DOHH2 (cell line): Measurements from ENCODE around the gene PEX6.

Experiments
- H3F3A ChIP-seq: fragments of 200-600 bp; sonication (generic), shearing (Covaris generic); 2 replicates; pipeline ENCODE4 v1.6.0; 2016; ENCODE audit warnings: antibody characterized with exemption, mild to moderate bottlenecking; ENCODE audit not compliant: control insufficient read depth, insufficient read depth
- H3K27ac ChIP-seq: fragments of 200-600 bp; sonication (generic); 2 replicates; pipeline ENCODE4 v1.5.1; 2014; ENCODE audit warnings: low read depth, mild to moderate bottlenecking, low read length, moderate library complexity
- H3K27me3 ChIP-seq: fragments of 200-600 bp; sonication (generic); 2 replicates; pipeline ENCODE4 v1.6.1; 2014; ENCODE audit warnings: mild to moderate bottlenecking, low read length, mixed read lengths; ENCODE audit not compliant: control insufficient read depth
- H3K36me3 ChIP-seq: fragments of 200-600 bp; sonication (generic); 2 replicates; pipeline ENCODE4 v1.6.1; 2014; ENCODE audit warnings: mild to moderate bottlenecking, low read length, moderate library complexity, mixed read lengths; ENCODE audit not compliant: control insufficient read depth
- H3K4me1 ChIP-seq: fragments of 200-600 bp; sonication (generic); 2 replicates; pipeline ENCODE4 v1.6.1; 2014; ENCODE audit warnings: mild to moderate bottlenecking, low read length, mixed read lengths; ENCODE audit not compliant: control insufficient read depth
- H3K4me2 ChIP-seq: fragments of 200-600 bp; sonication (generic); 2 replicates; pipeline ENCODE4 v1.6.0; 2014; ENCODE audit warnings: mild to moderate bottlenecking, low read length, moderate library complexity
- H3K4me3 ChIP-seq: fragments of 200-600 bp; sonication (generic); 2 replicates; pipeline ENCODE4 v1.5.1; 2014; ENCODE audit warnings: mild to moderate bottlenecking, low read length, mixed read lengths
- H3K79me2 ChIP-seq: fragments of 200-600 bp; sonication (generic); 2 replicates; pipeline ENCODE4 v1.6.1; 2014; ENCODE audit warnings: mild to moderate bottlenecking, low read length, mixed read lengths; ENCODE audit not compliant: control insufficient read depth
- H3K9me2 ChIP-seq: fragments of 200-600 bp; sonication (generic); replicated peaks from 2 replicates; pipeline ENCODE4 v1.6.1; 2014; ENCODE audit warnings: mild to moderate bottlenecking, low read length, mixed read lengths; ENCODE audit not compliant: control insufficient read depth
- H3K9me3 ChIP-seq: fragments of 200-600 bp; sonication (generic); 2 replicates; pipeline ENCODE4 v1.6.1; 2014; ENCODE audit warnings: antibody characterized with exemption, low read length, mixed read lengths; ENCODE audit not compliant: control insufficient read depth, insufficient read depth
- H4K20me1 ChIP-seq: fragments of 200-600 bp; sonication (generic); 2 replicates; pipeline ENCODE4 v1.6.0; 2014; ENCODE audit warnings: low read depth, mild to moderate bottlenecking, antibody characterized with exemption, low read length, moderate library complexity; ENCODE audit not compliant: control insufficient read depth, insufficient read depth
- EZH2phosphoT487 ChIP-seq: fragments of 200-600 bp; sonication (generic); IDR thresholded peaks from 2 replicates; pipeline ENCODE4 v1.6.1; 2017; ENCODE audit warnings: borderline replicate concordance, mild to moderate bottlenecking, antibody characterized with exemption, low read length, moderate library complexity, mixed read lengths
- TF ChIP-seq, protein P1 (sequence below): fragments of 200-600 bp; sonication (generic); IDR thresholded peaks from one replicate; pipeline ENCODE4 v1.5.1; 2014; ENCODE audit warnings: antibody characterized with exemption, mild to moderate bottlenecking, low read depth, low read length; ENCODE audit not compliant: poor library complexity, severe bottlenecking

PEX6 gene

DNA sequence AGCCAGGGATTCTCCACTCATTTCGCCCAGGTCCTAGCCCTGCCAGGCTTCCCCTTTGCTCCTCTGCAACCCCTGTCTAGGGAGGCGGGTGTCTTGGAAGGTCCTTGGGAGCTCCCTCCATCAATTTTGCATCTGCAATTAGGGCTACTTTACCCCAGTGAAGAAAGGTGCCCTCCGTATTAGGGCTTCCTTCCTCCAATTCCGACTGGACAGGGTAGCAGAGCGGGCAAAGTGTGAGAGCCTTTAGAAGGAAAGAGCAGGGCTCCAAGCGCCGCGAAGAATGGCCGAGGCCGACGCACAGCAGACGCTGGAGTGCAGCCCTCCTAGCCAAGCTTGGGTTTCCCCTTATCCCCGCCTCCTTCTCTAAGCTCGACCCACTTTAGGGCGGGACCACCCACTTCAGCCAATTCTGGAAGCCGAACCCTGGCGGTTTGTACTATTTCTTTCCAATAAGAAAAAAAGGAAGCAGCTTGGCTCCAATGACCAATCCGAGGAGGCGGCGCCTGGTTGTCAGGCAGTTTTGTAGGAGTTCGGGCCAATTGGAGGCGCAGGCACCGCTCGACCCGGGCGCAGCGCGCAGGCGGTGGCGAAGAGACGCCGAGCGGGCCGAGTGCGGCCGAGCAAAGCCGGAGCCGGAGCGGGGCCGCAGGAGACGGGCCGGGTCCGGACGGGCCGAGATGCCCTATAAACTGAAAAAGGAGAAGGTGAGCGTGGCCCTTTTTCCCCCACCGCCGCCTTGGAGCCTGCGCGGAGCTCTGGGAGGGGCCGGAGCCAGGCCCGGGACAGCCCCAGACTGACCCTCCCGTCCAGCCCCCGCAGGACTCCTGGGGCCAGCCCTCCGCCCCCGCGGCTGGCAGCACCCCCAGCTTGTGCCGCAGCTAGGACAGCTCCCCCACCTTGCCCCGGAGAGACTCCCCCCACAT, 5.3 kb upstream of the PEX6 start, which contains the start of gene PPP2R5D:
TSS of gene PPP2R5D (plus strand) at position 570 of the 923 bp plus-strand sequence. CDS start at position 678, 108 bp downstream.
- peak within 1 kb of the TSS; percentile 89 for H3K4me3 ChIP-seq
- H3K36me3 ChIP-seq, result peaks cover 3% of the 10 kb centered on the region; the same call in 1 of the 2 replicates
- TF ChIP-seq, protein P1, sequence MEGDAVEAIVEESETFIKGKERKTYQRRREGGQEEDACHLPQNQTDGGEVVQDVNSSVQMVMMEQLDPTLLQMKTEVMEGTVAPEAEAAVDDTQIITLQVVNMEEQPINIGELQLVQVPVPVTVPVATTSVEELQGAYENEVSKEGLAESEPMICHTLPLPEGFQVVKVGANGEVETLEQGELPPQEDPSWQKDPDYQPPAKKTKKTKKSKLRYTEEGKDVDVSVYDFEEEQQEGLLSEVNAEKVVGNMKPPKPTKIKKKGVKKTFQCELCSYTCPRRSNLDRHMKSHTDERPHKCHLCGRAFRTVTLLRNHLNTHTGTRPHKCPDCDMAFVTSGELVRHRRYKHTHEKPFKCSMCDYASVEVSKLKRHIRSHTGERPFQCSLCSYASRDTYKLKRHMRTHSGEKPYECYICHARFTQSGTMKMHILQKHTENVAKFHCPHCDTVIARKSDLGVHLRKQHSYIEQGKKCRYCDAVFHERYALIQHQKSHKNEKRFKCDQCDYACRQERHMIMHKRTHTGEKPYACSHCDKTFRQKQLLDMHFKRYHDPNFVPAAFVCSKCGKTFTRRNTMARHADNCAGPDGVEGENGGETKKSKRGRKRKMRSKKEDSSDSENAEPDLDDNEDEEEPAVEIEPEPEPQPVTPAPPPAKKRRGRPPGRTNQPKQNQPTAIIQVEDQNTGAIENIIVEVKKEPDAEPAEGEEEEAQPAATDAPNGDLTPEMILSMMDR, result no peak
- no peak for TF ChIP-seq EZH2phosphoT487
- H3K9me3 ChIP-seq, result no peaks in the 10 kb centered on the region
- peaks cover 4% of the 10 kb centered on the region; the same call in 1 of the 2 replicates for H3F3A ChIP-seq
- H3K4me2 ChIP-seq, result peak within 1 kb of the TSS; percentile 99
- H3K9me2 ChIP-seq, result no peaks in the 10 kb centered on the region
- peaks cover 37% of the 10 kb centered on the region for H3K79me2 ChIP-seq
- peak within 1 kb of the TSS; percentile 22; the same call in 1 of the 2 replicates for H3K27ac ChIP-seq
- H3K4me1 ChIP-seq, result peaks cover 31% of the 10 kb centered on the region
- no peaks in the 10 kb centered on the region for H3K27me3 ChIP-seq
- no peaks in the 10 kb centered on the region for H4K20me1 ChIP-seq

DNA sequence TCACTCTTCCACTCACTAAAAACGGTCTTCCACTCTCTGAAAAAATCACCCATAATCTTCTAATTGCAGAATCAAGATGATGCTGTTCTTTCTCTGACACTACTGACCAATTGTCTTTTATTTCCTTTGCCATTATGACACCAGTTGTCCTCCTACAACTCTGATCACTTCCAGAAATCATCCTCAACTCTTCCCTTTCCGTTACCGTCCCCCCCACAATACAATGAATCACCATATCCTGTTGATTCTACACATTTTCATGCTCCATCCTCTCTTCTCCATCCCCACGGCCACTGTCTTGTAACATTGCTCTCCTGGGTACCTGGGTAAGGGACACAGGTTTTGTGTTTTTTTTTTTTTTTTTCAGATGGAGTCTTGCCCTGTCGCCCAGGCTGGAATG, 2.9 kb upstream of the PEX6 start:
- H3F3A ChIP-seq, result peaks cover 4% of the 10 kb centered on the region; the same call in 1 of the 2 replicates
- peaks cover 45% of the 10 kb centered on the region for H3K4me1 ChIP-seq
- TF ChIP-seq, protein P1, result no peak
- TF ChIP-seq EZH2phosphoT487, result no peak
- no peaks in the 10 kb centered on the region for H3K27me3 ChIP-seq
- no peak overlapping the region for H3K4me2 ChIP-seq
- peaks cover 52% of the 10 kb centered on the region for H3K79me2 ChIP-seq
- H3K36me3 ChIP-seq, result peaks cover 18% of the 10 kb centered on the region
- H3K9me2 ChIP-seq, result no peaks in the 10 kb centered on the region
- no peaks in the 10 kb centered on the region for H3K9me3 ChIP-seq
- no peak overlapping the region for H3K4me3 ChIP-seq
- no peak overlapping the region for H3K27ac ChIP-seq
- H4K20me1 ChIP-seq, result no peaks in the 10 kb centered on the region

DNA sequence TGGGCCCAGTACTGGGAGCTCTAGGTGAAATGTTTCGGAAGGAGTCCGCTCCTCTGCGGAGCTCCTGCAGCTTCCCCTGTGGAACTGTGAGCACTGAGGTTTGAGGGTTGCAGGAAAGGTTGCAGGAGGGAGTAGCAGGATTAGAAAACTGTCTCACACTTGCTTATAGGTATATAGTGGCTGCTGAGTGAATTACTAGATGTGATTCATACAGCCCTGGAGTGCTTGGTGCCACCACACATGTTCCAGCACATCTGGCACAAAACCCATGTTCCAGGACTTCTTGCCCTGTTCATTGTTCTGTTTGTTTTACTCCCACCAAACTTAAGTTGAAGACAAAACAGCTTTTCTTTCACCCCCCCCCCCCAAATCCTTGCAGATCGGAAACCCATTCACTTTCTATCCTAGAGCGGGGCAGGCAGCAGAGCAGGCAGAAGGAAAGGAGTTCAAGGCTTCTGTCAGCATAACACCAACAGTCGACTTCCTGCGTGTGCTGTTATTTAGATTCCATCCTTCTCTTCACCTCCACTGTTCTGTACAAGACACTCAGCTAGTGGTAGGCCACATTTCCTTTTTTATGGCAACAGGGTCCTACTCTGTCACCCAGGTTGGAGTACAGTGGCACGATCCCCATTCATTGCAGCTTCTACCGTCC, 669 bp upstream of the PEX6 start:
- H3K4me3 ChIP-seq, result peak overlapping the region; percentile 78
- peaks cover 32% of the 10 kb centered on the region for H3K36me3 ChIP-seq
- peaks cover 55% of the 10 kb centered on the region for H3K79me2 ChIP-seq
- no peak for TF ChIP-seq EZH2phosphoT487
- TF ChIP-seq, protein P1, result no peak
- peak overlapping the region; percentile 90 for H3K4me2 ChIP-seq
- H3K9me3 ChIP-seq, result no peaks in the 10 kb centered on the region
- H3F3A ChIP-seq, result peaks cover 7% of the 10 kb centered on the region; the same call in 1 of the 2 replicates
- H3K9me2 ChIP-seq, result no peaks in the 10 kb centered on the region
- peaks cover 41% of the 10 kb centered on the region for H3K4me1 ChIP-seq
- peaks cover 6% of the 10 kb centered on the region; the same call in 1 of the 2 replicates for H4K20me1 ChIP-seq
- no peaks in the 10 kb centered on the region for H3K27me3 ChIP-seq
- peak overlapping the region; percentile 58 for H3K27ac ChIP-seq
